ENCODE data around the gene ZNF710. TPM values are rescaled to one million over a fixed set of nuclear protein-coding genes. Genes with fewer than 3 reads are reported as not detected.

ZNF710 gene
- total and polyA plus RNA-seq, 8 donors = 7.9 to 35.3 (median 16.1) TPM

GRCh38 chr15:90020936-90021507, 19.9 kb downstream of the ZNF710 start:
- TF ChIP-seq POLR2A (IDR thresholded peaks at IDR 0.05) (no peak), EP300 (IDR thresholded peaks at IDR 0.05) (no peak), POLR2AphosphoS5 (IDR thresholded peaks at IDR 0.05) (no peak)
- TF ChIP-seq, protein P1, sequence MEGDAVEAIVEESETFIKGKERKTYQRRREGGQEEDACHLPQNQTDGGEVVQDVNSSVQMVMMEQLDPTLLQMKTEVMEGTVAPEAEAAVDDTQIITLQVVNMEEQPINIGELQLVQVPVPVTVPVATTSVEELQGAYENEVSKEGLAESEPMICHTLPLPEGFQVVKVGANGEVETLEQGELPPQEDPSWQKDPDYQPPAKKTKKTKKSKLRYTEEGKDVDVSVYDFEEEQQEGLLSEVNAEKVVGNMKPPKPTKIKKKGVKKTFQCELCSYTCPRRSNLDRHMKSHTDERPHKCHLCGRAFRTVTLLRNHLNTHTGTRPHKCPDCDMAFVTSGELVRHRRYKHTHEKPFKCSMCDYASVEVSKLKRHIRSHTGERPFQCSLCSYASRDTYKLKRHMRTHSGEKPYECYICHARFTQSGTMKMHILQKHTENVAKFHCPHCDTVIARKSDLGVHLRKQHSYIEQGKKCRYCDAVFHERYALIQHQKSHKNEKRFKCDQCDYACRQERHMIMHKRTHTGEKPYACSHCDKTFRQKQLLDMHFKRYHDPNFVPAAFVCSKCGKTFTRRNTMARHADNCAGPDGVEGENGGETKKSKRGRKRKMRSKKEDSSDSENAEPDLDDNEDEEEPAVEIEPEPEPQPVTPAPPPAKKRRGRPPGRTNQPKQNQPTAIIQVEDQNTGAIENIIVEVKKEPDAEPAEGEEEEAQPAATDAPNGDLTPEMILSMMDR (IDR thresholded peaks at IDR 0.05) = no peak
- no peaks in the 10 kb centered on the region for H3K27me3 ChIP-seq
- H3K9me3 ChIP-seq = no peaks in the 10 kb centered on the region
- WGBS, 5 donors = 74 to 84% (median 83%) methylated on average over 10 of the region's 10 CpGs
- no peak overlapping the region for H3K4me3 ChIP-seq
- peak overlapping the region in 3 of 5 donors; percentile 53 to 79 (median 70) for H3K27ac ChIP-seq
- no peaks in the 10 kb centered on the region for H3K36me3 ChIP-seq
- DNase-seq = no peak
- H3K4me1 ChIP-seq = peaks cover 28 to 65% (median 35%) of the 10 kb centered on the region in 4 donors
- intact Hi-C loops (cut with DNase I; ENCODE audit: low total_unique reads) = loop anchor here (5.0 kb wide), 1 partner anchor 46 kb away; no protein-coding TSS in a partner anchor

DNA sequence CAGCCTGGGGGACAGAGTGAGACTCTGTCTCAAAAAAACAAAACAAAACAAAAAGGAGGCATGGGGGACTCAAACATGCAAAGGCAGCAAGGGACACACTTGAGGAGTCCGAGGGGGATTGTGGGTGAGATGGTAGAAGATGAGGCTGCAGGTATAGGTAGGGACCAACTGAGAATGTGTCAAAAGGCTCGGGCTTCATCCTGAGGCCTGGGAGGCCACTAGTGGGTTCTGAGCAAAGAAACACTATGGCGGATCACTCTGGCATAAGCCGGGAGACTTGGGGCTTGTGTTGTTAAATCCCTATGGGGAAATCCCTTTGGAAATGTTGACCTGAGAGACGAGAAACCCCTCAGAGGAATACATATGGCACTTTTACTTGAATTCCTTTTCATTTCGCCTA, 21.2 kb downstream of the ZNF710 start:
- Histone ChIP-seq H3K27ac (no peak overlapping the region), H3K4me3 (no peak overlapping the region), H3K9me3 (no peaks in the 10 kb centered on the region), H3K27me3 (no peaks in the 10 kb centered on the region), H3K36me3 (no peaks in the 10 kb centered on the region), H3K4me1 (peaks cover 19 to 58% (median 29%) of the 10 kb centered on the region in 4 donors)
- TF ChIP-seq EP300 (IDR thresholded peaks at IDR 0.05) = no peak
- no peak for TF ChIP-seq POLR2AphosphoS5 (IDR thresholded peaks at IDR 0.05)
- no peak for TF ChIP-seq POLR2A (IDR thresholded peaks at IDR 0.05)
- 90 to 96% (median 94%) methylated on average over 6 of the region's 6 CpGs for WGBS, 5 donors
- intact Hi-C loops (cut with DNase I; ENCODE audit: low total_unique reads) = loop anchor here (5.0 kb wide), 1 partner anchor 45 kb away; no protein-coding TSS in a partner anchor
- DNase-seq = no peak

DNA sequence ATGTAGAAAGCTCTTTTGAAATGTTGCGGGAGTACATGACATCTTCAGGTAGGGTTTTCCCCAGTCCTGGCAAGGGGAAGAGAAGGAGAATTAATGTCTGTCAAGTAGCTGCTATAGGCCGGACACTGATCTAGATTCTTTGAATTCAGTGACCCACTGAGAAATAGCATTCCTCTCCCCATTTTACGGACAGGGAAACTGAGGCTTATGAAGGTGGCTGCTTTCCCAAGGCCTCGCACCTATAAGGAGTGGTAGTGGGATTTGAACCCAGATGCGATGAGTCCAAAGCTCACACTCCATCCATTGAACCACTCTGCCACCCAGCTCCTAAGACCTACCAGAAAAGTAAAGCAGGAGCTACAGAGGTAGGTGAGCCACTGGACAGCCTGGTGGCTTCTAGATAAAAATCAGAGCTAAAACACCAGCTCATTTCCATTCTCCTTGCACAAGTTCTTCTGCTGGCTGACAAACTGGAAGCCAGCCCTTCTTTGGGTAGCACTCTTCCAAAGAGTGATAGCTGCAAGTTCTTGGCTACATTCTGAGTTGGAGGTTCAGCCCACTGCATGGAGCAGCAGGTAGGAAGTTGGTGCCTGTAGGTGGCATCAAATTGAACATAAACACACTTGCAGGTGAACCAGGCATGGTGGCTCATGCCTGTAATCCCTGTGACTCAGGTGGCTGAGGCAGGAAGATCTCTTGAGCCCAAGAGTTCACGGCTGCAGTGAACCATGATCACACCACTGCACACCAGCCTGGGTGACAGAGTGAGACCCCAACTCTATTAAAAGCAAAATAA, 22.0 kb downstream of the ZNF710 start:
- TF ChIP-seq EP300 (IDR thresholded peaks at IDR 0.05) (no peak), POLR2AphosphoS5 (IDR thresholded peaks at IDR 0.05) (no peak), POLR2A (IDR thresholded peaks at IDR 0.05) (no peak)
- TF ChIP-seq, protein P1 (IDR thresholded peaks at IDR 0.05) = no peak
- 81 to 93% (median 88%) methylated on average over 6 of the region's 6 CpGs for WGBS, 5 donors
- intact Hi-C loops (cut with DNase I; ENCODE audit: low total_unique reads) = loop anchor here (5.0 kb wide), 1 partner anchor 44 kb away; no protein-coding TSS in a partner anchor
- Histone ChIP-seq H3K27me3 (no peaks in the 10 kb centered on the region), H3K4me3 (no peak overlapping the region), H3K4me1 (peaks cover 22 to 55% (median 29%) of the 10 kb centered on the region in 4 donors), H3K27ac (no peak overlapping the region), H3K9me3 (no peaks in the 10 kb centered on the region), H3K36me3 (no peaks in the 10 kb centered on the region)
- no peak for DNase-seq

GRCh38 chr15:90024406-90024805, 23.3 kb downstream of the ZNF710 start:
- intact Hi-C loops (cut with DNase I; ENCODE audit: low total_unique reads) = loop anchor here (5.0 kb wide), 1 partner anchor 43 kb away; no protein-coding TSS in a partner anchor
- Histone ChIP-seq H3K27ac (no peak overlapping the region), H3K4me3 (no peak overlapping the region), H3K36me3 (no peaks in the 10 kb centered on the region), H3K4me1 (peaks cover 23 to 58% (median 37%) of the 10 kb centered on the region in 4 donors), H3K27me3 (no peaks in the 10 kb centered on the region), H3K9me3 (no peaks in the 10 kb centered on the region)
- TF ChIP-seq, protein P1 (IDR thresholded peaks at IDR 0.05) = no peak
- no peak for TF ChIP-seq POLR2AphosphoS5 (IDR thresholded peaks at IDR 0.05)
- TF ChIP-seq POLR2A (IDR thresholded peaks at IDR 0.05) = no peak
- no peak for TF ChIP-seq EP300 (IDR thresholded peaks at IDR 0.05)
- WGBS, 5 donors = 90 to 98% (median 95%) methylated on average over 4 of the region's 4 CpGs
- no peak for DNase-seq
